NT2/D1 (cell line): ENCODE data around the gene SLC26A6.

Experiments
- SUZ12 ChIP-seq: IDR thresholded peaks from 2 replicates; pipeline ENCODE4 v1.6.1; 2011; ENCODE audit not compliant: insufficient read length, insufficient read depth; ENCODE audit errors: extremely low read depth
- YY1 ChIP-seq: IDR thresholded peaks from 2 replicates; pipeline ENCODE4 v1.6.1; 2011; ENCODE audit not compliant: insufficient read length, insufficient read depth

DNA sequence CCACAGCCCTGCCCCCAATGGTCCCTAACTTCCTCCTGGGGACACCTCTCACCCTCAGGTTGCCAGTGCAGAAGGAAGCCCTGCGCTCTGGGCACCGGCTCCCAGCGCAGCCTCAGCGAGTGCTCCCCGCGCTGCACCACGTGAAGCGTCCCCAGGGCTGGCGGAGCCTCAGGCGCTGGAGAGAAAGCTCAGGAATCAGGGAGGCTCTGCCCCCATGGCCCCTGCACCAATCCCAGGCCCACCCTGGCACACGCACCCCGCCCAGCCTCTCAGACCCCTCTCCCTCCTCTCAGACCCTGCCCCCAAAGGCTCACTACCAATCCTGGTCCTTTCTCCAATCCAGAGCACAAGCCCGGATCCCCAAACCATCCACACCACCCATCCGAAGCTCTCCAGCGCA is 47.0 kb downstream of the SLC26A6 start:
- TF ChIP-seq YY1 (no peak), SUZ12 (no peak)
